Measurements from ENCODE around the gene TDRD7.

DNA sequence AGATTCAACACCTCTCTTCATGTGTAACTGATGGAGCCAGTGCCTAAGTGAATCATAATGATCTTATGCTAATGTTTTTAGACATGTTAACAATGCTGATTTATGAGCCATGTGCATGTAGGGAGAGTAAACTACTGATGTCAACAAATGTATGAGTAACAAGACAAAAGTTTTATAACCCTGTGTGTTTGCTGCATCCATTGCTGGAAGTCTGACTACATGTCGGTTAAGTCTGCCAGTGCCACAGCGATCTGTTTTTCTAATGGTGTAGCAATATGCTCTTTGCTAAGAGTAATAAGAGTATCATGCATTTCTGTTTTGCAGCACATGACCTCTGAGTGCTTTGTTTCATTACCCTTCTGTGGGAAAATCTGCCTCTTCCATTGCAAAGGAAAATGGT lies 63.2 kb downstream of the TDRD7 start:
- no peak for TF ChIP-seq ZKSCAN1 (IDR thresholded peaks at IDR 0.05; ENCODE audit: low read length)
- no peak for TF ChIP-seq HCFC1 (IDR thresholded peaks at IDR 0.05; ENCODE audit: low read depth, low read length)
- TF ChIP-seq, protein P1, sequence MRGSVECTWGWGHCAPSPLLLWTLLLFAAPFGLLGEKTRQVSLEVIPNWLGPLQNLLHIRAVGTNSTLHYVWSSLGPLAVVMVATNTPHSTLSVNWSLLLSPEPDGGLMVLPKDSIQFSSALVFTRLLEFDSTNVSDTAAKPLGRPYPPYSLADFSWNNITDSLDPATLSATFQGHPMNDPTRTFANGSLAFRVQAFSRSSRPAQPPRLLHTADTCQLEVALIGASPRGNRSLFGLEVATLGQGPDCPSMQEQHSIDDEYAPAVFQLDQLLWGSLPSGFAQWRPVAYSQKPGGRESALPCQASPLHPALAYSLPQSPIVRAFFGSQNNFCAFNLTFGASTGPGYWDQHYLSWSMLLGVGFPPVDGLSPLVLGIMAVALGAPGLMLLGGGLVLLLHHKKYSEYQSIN (CRISPR knock-in tag; IDR thresholded peaks at IDR 0.05; ENCODE audit: borderline replicate concordance), result no peak
- no peak for TF ChIP-seq POLR2A (IDR thresholded peaks at IDR 0.05; ENCODE audit: insufficient read depth in 1 of 2, low read depth in 2 of 2, low read length in 2 of 2)
- TF ChIP-seq SOX5 (CRISPR knock-in tag; IDR thresholded peaks at IDR 0.05; ENCODE audit: borderline replicate concordance), result no peak
- TF ChIP-seq, protein P2, sequence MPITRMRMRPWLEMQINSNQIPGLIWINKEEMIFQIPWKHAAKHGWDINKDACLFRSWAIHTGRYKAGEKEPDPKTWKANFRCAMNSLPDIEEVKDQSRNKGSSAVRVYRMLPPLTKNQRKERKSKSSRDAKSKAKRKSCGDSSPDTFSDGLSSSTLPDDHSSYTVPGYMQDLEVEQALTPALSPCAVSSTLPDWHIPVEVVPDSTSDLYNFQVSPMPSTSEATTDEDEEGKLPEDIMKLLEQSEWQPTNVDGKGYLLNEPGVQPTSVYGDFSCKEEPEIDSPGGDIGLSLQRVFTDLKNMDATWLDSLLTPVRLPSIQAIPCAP (CRISPR knock-in tag; IDR thresholded peaks at IDR 0.05; ENCODE audit: low read depth), result no peak
- TF ChIP-seq, protein P3, sequence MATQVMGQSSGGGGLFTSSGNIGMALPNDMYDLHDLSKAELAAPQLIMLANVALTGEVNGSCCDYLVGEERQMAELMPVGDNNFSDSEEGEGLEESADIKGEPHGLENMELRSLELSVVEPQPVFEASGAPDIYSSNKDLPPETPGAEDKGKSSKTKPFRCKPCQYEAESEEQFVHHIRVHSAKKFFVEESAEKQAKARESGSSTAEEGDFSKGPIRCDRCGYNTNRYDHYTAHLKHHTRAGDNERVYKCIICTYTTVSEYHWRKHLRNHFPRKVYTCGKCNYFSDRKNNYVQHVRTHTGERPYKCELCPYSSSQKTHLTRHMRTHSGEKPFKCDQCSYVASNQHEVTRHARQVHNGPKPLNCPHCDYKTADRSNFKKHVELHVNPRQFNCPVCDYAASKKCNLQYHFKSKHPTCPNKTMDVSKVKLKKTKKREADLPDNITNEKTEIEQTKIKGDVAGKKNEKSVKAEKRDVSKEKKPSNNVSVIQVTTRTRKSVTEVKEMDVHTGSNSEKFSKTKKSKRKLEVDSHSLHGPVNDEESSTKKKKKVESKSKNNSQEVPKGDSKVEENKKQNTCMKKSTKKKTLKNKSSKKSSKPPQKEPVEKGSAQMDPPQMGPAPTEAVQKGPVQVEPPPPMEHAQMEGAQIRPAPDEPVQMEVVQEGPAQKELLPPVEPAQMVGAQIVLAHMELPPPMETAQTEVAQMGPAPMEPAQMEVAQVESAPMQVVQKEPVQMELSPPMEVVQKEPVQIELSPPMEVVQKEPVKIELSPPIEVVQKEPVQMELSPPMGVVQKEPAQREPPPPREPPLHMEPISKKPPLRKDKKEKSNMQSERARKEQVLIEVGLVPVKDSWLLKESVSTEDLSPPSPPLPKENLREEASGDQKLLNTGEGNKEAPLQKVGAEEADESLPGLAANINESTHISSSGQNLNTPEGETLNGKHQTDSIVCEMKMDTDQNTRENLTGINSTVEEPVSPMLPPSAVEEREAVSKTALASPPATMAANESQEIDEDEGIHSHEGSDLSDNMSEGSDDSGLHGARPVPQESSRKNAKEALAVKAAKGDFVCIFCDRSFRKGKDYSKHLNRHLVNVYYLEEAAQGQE (IDR thresholded peaks at IDR 0.05; ENCODE audit: borderline replicate concordance in 1 of 2, low read depth in 1 of 2, low read length in 2 of 2), result no peak

Measured in HepG2 (cell line).